K562 (cell line): ENCODE measurements around the gene WDR64. TPM values are rescaled to one million over a fixed set of nuclear protein-coding genes. Genes with fewer than 3 reads are reported as not detected.
A peak's percentile ranks its signal among the peaks of the same experiment; 100 is the strongest.

Source experiments
- ATAC-seq: fragments of 200-7000 bp; cut with Tn5 transposase; 3 replicates; pipeline ENCODE4 v1.9.1; 2020; ENCODE audit warnings: moderate library complexity
- BruUV-seq: library from RNA; stranded (reverse); fragments of 400-500 nt; replicated peaks from 2 replicates; lab custom pipeline; 2021; lab: Mats Ljungman, UMichigan
- CTCF ChIA-PET: fragments of 300-600 bp; formaldehyde crosslinking; extraction: SDS; loops from one replicate; lab custom pipeline; 2021; ENCODE audit warnings: low intra/inter-chr PET ratio; lab: Yijun Ruan, JAX
- POLR2A ChIA-PET: fragments of 300-600, 350-650 bp; sonication (Branson Sonifier 250); formaldehyde crosslinking; extraction: SDS; loops from one replicate; lab custom pipeline; 2021; ENCODE audit warnings: antibody characterized with exemption, inconsistent platforms; lab: Yijun Ruan, JAX
- DNase-seq, 4 experiments: peaks; one replicate each; pipeline versions ENCODE4 v3.0.0 to v3.0.0-alpha.2; 2011 to 2018; ENCODE audit warnings: low spot score in 3 of 4, mixed read lengths in 3 of 4; ENCODE audit errors: extremely low read depth in 1 of 4
- FAIRE-seq: peaks from 2 replicates; lab custom pipeline; 2011; peaks lifted over from hg19 to GRCh38; lab: Jason Lieb, UNC
- H2AFZ ChIP-seq: 2 replicates; pipeline ENCODE4 v1.6.0; 2011; ENCODE audit warnings: low read depth, low read length, control low read depth, inconsistent platforms
- H3K27ac ChIP-seq: fragments of 200-600 bp; 3 replicates; pipeline ENCODE4 v1.8.0; 2011; ENCODE audit warnings: low read depth, mild to moderate bottlenecking, control low read depth, inconsistent platforms, low read length, moderate library complexity, mixed read lengths; ENCODE audit errors: extremely low read depth
- H3K27me3 ChIP-seq, 2 experiments: fragments of 300-600 bp in 1 of 2; 2 replicates in 1 of 2; 3 replicates in 1 of 2; pipeline versions ENCODE4 v1.6.0 to v1.8.0; 2011; ENCODE audit warnings: inconsistent platforms in 2 of 2, low read length in 2 of 2, mild to moderate bottlenecking in 1 of 2, mixed read lengths in 1 of 2, moderate library complexity in 1 of 2; ENCODE audit not compliant: control insufficient read depth in 2 of 2, insufficient read depth in 2 of 2
- H3K36me3 ChIP-seq: fragments of 300-600 bp; 3 replicates; pipeline ENCODE4 v1.8.0; 2011; ENCODE audit warnings: mild to moderate bottlenecking, low read length, inconsistent platforms; ENCODE audit not compliant: control insufficient read depth, insufficient read depth
- H3K4me1 ChIP-seq, 2 experiments: fragments of 200-600 bp in 1 of 2; replicated peaks in 1 of 2; 2 replicates in 1 of 2; 3 replicates in 1 of 2; pipeline versions ENCODE4 v1.5.1 to v1.8.0; 2011; ENCODE audit warnings: inconsistent platforms in 2 of 2, low read length in 2 of 2, mild to moderate bottlenecking in 1 of 2, mixed read lengths in 1 of 2, moderate library complexity in 1 of 2; ENCODE audit not compliant: control insufficient read depth in 2 of 2, insufficient read depth in 2 of 2
- H3K4me2 ChIP-seq: 2 replicates; pipeline ENCODE4 v1.6.1; 2011; ENCODE audit warnings: low read length, control low read depth, inconsistent platforms, mixed read lengths; ENCODE audit not compliant: insufficient read depth
- H3K4me3 ChIP-seq: fragments of 200-600 bp; sonication (generic), shearing (Covaris generic); 2 replicates; pipeline ENCODE4 v1.5.1; 2016; ENCODE audit warnings: control low read depth, inconsistent platforms
- H3K79me2 ChIP-seq: fragments of 200-600 bp; 3 replicates; pipeline ENCODE4 v1.8.0; 2011; ENCODE audit warnings: low read length, inconsistent platforms; ENCODE audit not compliant: control insufficient read depth, insufficient read depth
- H3K9ac ChIP-seq, 2 experiments: 2 replicates each; pipeline versions ENCODE4 v1.6.0 to v1.6.1; 2011; ENCODE audit warnings: low read depth in 2 of 2, low read length in 2 of 2, control low read depth in 1 of 2, inconsistent platforms in 1 of 2, mild to moderate bottlenecking in 1 of 2, mixed read lengths in 1 of 2; ENCODE audit not compliant: insufficient read depth in 1 of 2
- H3K9me1 ChIP-seq: one replicate; pipeline ENCODE4 v1.6.0; 2011; ENCODE audit warnings: inconsistent platforms, mild to moderate bottlenecking, low read length, moderate library complexity; ENCODE audit not compliant: control insufficient read depth, insufficient read depth
- H3K9me3 ChIP-seq: replicated peaks from 2 replicates; pipeline ENCODE4 v1.5.1; 2011; ENCODE audit warnings: low read depth, low read length, inconsistent platforms; ENCODE audit not compliant: control insufficient read depth, insufficient read depth
- H4K20me1 ChIP-seq: replicated peaks from 2 replicates; pipeline ENCODE4 v1.6.1; 2011; ENCODE audit warnings: low read length, inconsistent platforms, mixed read lengths; ENCODE audit not compliant: control insufficient read depth, insufficient read depth
- CBX8 ChIP-seq: fragments of 200-600 bp; sonication (generic); IDR thresholded peaks from 2 replicates; pipeline ENCODE4 v1.6.1; 2012; ENCODE audit warnings: borderline replicate concordance, mixed run types, low read depth, mild to moderate bottlenecking, moderate library complexity, mixed read lengths, low read length, control low read depth, inconsistent platforms; ENCODE audit not compliant: poor library complexity, severe bottlenecking; ENCODE audit errors: extremely low read depth
- EP400 ChIP-seq: fragments of 450-650 bp; IDR thresholded peaks from 2 replicates; pipeline ENCODE4 v1.6.1; 2017; ENCODE audit warnings: antibody characterized with exemption, mild to moderate bottlenecking, moderate library complexity
- ETV1 ChIP-seq: fragments of 450-650 bp; conservative IDR thresholded peaks from 2 replicates; pipeline ENCODE4 v1.6.1; 2016; ENCODE audit warnings: missing genetic modification characterization, control low read depth, low read depth, missing compliant biosample characterization
- ETV5 ChIP-seq: sonication (generic); formaldehyde crosslinking; IDR thresholded peaks from 2 replicates; pipeline ENCODE4 v1.4.0; 2020; ENCODE audit warnings: low read depth, mild to moderate bottlenecking, missing genetic modification reagents
- FOXA1 ChIP-seq: fragments of 450-650 bp; IDR thresholded peaks from 2 replicates; pipeline ENCODE4 v1.6.1; 2016; ENCODE audit warnings: mild to moderate bottlenecking, borderline replicate concordance
- MTA2 ChIP-seq: fragments of 450-650 bp; IDR thresholded peaks from 2 replicates; pipeline ENCODE4 v1.6.1; 2016; ENCODE audit warnings: low read depth
- NFYB ChIP-seq: IDR thresholded peaks from 2 replicates; pipeline ENCODE4 v1.6.1; 2011; ENCODE audit warnings: mild to moderate bottlenecking, moderate library complexity; ENCODE audit not compliant: insufficient read length; ENCODE audit errors: extremely low read depth
- ZNF212 ChIP-seq: fragments of 450-650 bp; formaldehyde crosslinking; IDR thresholded peaks from 2 replicates; pipeline ENCODE4 v1.4.0; 2020; ENCODE audit warnings: mild to moderate bottlenecking
- WGBS: fragments of 100-300 bp; shearing (Covaris generic); methylation state at CpG from one replicate; pipeline ENCODE4 v1.1.6; 2016; ENCODE audit warnings: low coverage, mixed read lengths; ENCODE audit not compliant: insufficient coverage; ENCODE audit errors: missing lambda C conversion rate; 5-methylcytosine and 5-hydroxymethylcytosine counted together
- in situ Hi-C: fragments of 300-500 bp; cut with MboI; formaldehyde crosslinking; loops from 4 replicates; pipeline ENCODE4 v1.15.0; 2018; ENCODE audit warnings: inconsistent platforms, mixed read lengths
- intact Hi-C: fragments of 100-400 bp; cut with micrococcal nuclease; formaldehyde crosslinking; loops from 2 replicates; pipeline ENCODE4 v1.14.2; 2022
- polyA plus RNA-seq, 8 experiments: library from polyadenylated mRNA; depleted of rRNA in 4 of 8; stranded (reverse) in 5 of 8; unstranded in 3 of 8; fragments of >200 nt; fragmentation: Nextera tagmentation in 2 of 8; fragmentation: Illumina TruSeq in 1 of 8; extraction: Ambion mirVana in 2 of 8; extraction: Trizol in 1 of 8; gene quantifications; 2 replicates each; pipeline versions ENCODE4 v1.2.1 to v1.2.3, GENCODE V29; 2011 to 2014; ENCODE audit warnings: inconsistent platforms in 1 of 8, missing spikeins in 1 of 8
- total RNA-seq, 7 experiments: library from RNA; depleted of rRNA in 6 of 7; stranded (reverse); fragments of >200 nt in 6 of 7; fragmentation: Illumina TruSeq in 2 of 7; extraction: Trizol in 2 of 7; gene quantifications; 2 replicates each; pipeline versions ENCODE4 v1.2.1 to v1.2.3, GENCODE V29; 2011 to 2021; ENCODE audit warnings: low replicate concordance in 1 of 7
- TF ChIP-seq, protein P1 (sequence below): fragments of 450-650 bp; IDR thresholded peaks from 2 replicates; pipeline ENCODE4 v1.6.1; 2017; ENCODE audit warnings: mild to moderate bottlenecking, moderate library complexity

Gene WDR64
- total and polyA plus RNA-seq, 9 of the 15 experiments (the other 6 are each of a cell fraction or from before 2014, with no cell fraction given), result 0.06 to 0.29 (median 0.19) TPM; not detected in 5

GRCh38 chr1:241610056-241610815 is 41.8 kb upstream of the WDR64 start:
- WGBS, result 17% methylated on average over 8 of the region's 8 CpGs
- FAIRE-seq, result peak; percentile 44
- TF ChIP-seq ETV1 (tag) (no peak), MTA2 (peak; percentile 55), EP400 (no peak), FOXA1 (peak; percentile 74; the same call in 1 of the 2 replicates), ETV5 (CRISPR knock-in tag) (no peak), NFYB (no peak), CBX8 (no peak), ZNF212 (CRISPR knock-in tag) (no peak)
- TF ChIP-seq, protein P1, sequence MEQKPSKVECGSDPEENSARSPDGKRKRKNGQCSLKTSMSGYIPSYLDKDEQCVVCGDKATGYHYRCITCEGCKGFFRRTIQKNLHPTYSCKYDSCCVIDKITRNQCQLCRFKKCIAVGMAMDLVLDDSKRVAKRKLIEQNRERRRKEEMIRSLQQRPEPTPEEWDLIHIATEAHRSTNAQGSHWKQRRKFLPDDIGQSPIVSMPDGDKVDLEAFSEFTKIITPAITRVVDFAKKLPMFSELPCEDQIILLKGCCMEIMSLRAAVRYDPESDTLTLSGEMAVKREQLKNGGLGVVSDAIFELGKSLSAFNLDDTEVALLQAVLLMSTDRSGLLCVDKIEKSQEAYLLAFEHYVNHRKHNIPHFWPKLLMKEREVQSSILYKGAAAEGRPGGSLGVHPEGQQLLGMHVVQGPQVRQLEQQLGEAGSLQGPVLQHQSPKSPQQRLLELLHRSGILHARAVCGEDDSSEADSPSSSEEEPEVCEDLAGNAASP, result no peak

More at GRCh38 chr1:241610056-241610815, 41.8 kb upstream of the WDR64 start:
- Histone ChIP-seq H3K79me2 (no peaks in the 10 kb centered on the region), H3K27me3 (no peaks in the 10 kb centered on the region), H3K27ac (no peak overlapping the region), H4K20me1 (no peaks in the 10 kb centered on the region), H2AFZ (no peak overlapping the region), H3K4me2 (no peak overlapping the region), H3K36me3 (no peaks in the 10 kb centered on the region; the same call in 2 of the 3 replicates), H3K4me1 (peaks cover 7 to 24% of the 10 kb centered on the region in 2 experiments), H3K9ac (no peak overlapping the region; a peak in 1 of 4 replicates), H3K9me3 (no peaks in the 10 kb centered on the region), H3K9me1 (no peaks in the 10 kb centered on the region), H3K4me3 (no peak overlapping the region)
- intact Hi-C loops (loop anchor here (1.0 to 2.0 kb wide), 3 partner anchors 237 to 377 kb away; no protein-coding TSS in a partner anchor), in situ Hi-C loops (loop anchor here (25.0 kb wide), 1 partner anchor 377 kb away; the partner anchor contains the start of gene MAP1LC3C)
- CTCF ChIA-PET, result interaction anchor here (0.5 to 2.8 kb wide), 10 partner anchors 17 to 407 kb away, joined by 3 to 25 read pairs (median 4); partner anchors contain the start of gene MAP1LC3C
- POLR2A ChIA-PET, result interaction anchor here (0.6 to 1.4 kb wide), 10 partner anchors 12 to 344 kb away, joined by 3 to 5 read pairs (median 3); no protein-coding TSS in a partner anchor
- peak; percentile 38 to 58 (median 53) for DNase-seq
- ATAC-seq, result peak; percentile 53
- BruUV-seq, result no TSS peak
